A549 (cell line): ENCODE measurements around the gene PTPRN2. TPM values are rescaled to one million over a fixed set of nuclear protein-coding genes. Genes with fewer than 3 reads are reported as not detected.
"Not testable (repeated sequence)": the region's sequence is repeated elsewhere in the genome, so short reads cannot be mapped to it uniquely, and the experiment has no call there.

Experiments used
- ATAC-seq, 2 experiments: fragments of 200-7000 bp in 1 of 2; fragments of >200 bp in 1 of 2; cut with Nextera tagmentation in 1 of 2; cut with Tn5 transposase in 1 of 2; 3 replicates each; pipeline versions ENCODE4 v1.8.0 to v1.9.1; 2018 to 2020; ENCODE audit warnings: mild to moderate bottlenecking in 1 of 2, moderate library complexity in 1 of 2
- CTCF ChIA-PET: fragments of 300-600 bp; sonication (Branson Sonifier 250); formaldehyde crosslinking; extraction: SDS; loops from one replicate; lab custom pipeline; 2021; ENCODE audit warnings: antibody characterized with exemption, inconsistent platforms; lab: Yijun Ruan, JAX
- POLR2A ChIA-PET: fragments of 350-600 bp; formaldehyde crosslinking; extraction: SDS; loops from one replicate; lab custom pipeline; 2021; ENCODE audit warnings: antibody characterized with exemption, inconsistent platforms; lab: Yijun Ruan, JAX
- DNase-seq, 2 experiments: peaks; one replicate each; pipeline versions ENCODE4 v3.0.0 to v3.0.0-alpha.2; 2011 to 2016; ENCODE audit warnings: low read depth in 1 of 2, low spot score in 1 of 2
- FAIRE-seq: peaks from 2 replicates; lab custom pipeline; 2011; peaks lifted over from hg19 to GRCh38; lab: Jason Lieb, UNC
- H3K27ac ChIP-seq, 2 experiments: fragments of >200 bp; sonication (Bioruptor Twin); formaldehyde crosslinking; 3 replicates each; pipeline ENCODE4 v1.5.1; 2016 to 2017
- H3K4me1 ChIP-seq: fragments of >200 bp; sonication (Bioruptor Twin); formaldehyde crosslinking; 3 replicates; pipeline ENCODE4 v1.6.1; 2016
- H3K4me2 ChIP-seq: fragments of >200 bp; sonication (Bioruptor Twin); formaldehyde crosslinking; 3 replicates; pipeline ENCODE4 v1.6.1; 2016
- H3K4me3 ChIP-seq: fragments of >200 bp; sonication (Bioruptor Twin); formaldehyde crosslinking; 3 replicates; pipeline ENCODE4 v1.5.1; 2016
- H3K9me3 ChIP-seq: fragments of >200 bp; sonication (Bioruptor Twin); formaldehyde crosslinking; 3 replicates; pipeline ENCODE4 v1.6.1; 2016
- BCL3 ChIP-seq: fragments of >200 bp; sonication (Bioruptor Twin); formaldehyde crosslinking; IDR thresholded peaks from 3 replicates; pipeline ENCODE4 v1.6.1; 2016
- BHLHE40 ChIP-seq: IDR thresholded peaks from 2 replicates; pipeline ENCODE4 v1.6.1; 2012; ENCODE audit warnings: low read depth, low read length, inconsistent platforms
- CEBPB ChIP-seq, 2 experiments: fragments of >200 bp in 1 of 2; sonication (Bioruptor Twin) in 1 of 2; formaldehyde crosslinking in 1 of 2; IDR thresholded peaks; 2 replicates each; pipeline ENCODE4 v1.6.1; 2012 to 2016
- CHD2 ChIP-seq: fragments of 150-350 bp; IDR thresholded peaks from 2 replicates; pipeline ENCODE4 v1.6.1; 2014; ENCODE audit warnings: low read length; ENCODE audit not compliant: partially characterized antibody
- CTCF ChIP-seq: fragments of >200 bp; sonication (Bioruptor Twin); formaldehyde crosslinking; IDR thresholded peaks from 3 replicates; pipeline ENCODE4 v1.5.1; 2016
- ESRRA ChIP-seq: fragments of 150-350 bp; IDR thresholded peaks from 2 replicates; pipeline ENCODE4 v1.6.1; 2014; ENCODE audit warnings: mild to moderate bottlenecking, low read length, borderline replicate concordance
- FOSL2 ChIP-seq, 2 experiments: fragments of 450-650 bp in 1 of 2; fragments of >200 bp in 1 of 2; sonication (Bioruptor Twin) in 1 of 2; formaldehyde crosslinking; IDR thresholded peaks; 2 replicates each; pipeline versions ENCODE4 v1.5.0 to v1.6.1; 2016 to 2020; ENCODE audit warnings: mild to moderate bottlenecking in 1 of 2, moderate library complexity in 1 of 2
- FOXS1 ChIP-seq: fragments of 250-450 bp; sonication (Bioruptor Pico); IDR thresholded peaks from 2 replicates; pipeline ENCODE4 v1.5.0; 2020; ENCODE audit warnings: mild to moderate bottlenecking, moderate library complexity
- GATA3 ChIP-seq: IDR thresholded peaks from 2 replicates; pipeline ENCODE4 v1.6.1; 2012; ENCODE audit warnings: borderline replicate concordance
- HMGXB4 ChIP-seq: fragments of 250-450 bp; sonication (Bioruptor Pico); IDR thresholded peaks from 2 replicates; pipeline ENCODE4 v1.5.0; 2021; ENCODE audit warnings: mild to moderate bottlenecking, moderate library complexity, borderline replicate concordance
- HOXA7 ChIP-seq: fragments of 250-450 bp; sonication (Bioruptor Pico); IDR thresholded peaks from 2 replicates; pipeline ENCODE4 v1.5.0; 2020; ENCODE audit warnings: mild to moderate bottlenecking, moderate library complexity
- JUN ChIP-seq, 2 experiments: fragments of >200 bp; sonication (Bioruptor Twin); formaldehyde crosslinking; IDR thresholded peaks; 2 replicates in 1 of 2; 3 replicates in 1 of 2; pipeline ENCODE4 v1.6.1; 2016 to 2017
- JUNB ChIP-seq: fragments of >200 bp; sonication (Bioruptor Twin); formaldehyde crosslinking; IDR thresholded peaks from 2 replicates; pipeline ENCODE4 v1.6.1; 2016
- KDM5A ChIP-seq: fragments of 200-600 bp; sonication (generic); IDR thresholded peaks from 2 replicates; pipeline ENCODE4 v1.6.1; 2016; ENCODE audit warnings: antibody characterized with exemption, mild to moderate bottlenecking
- MAFK ChIP-seq: fragments of 450-650 bp; IDR thresholded peaks from 2 replicates; pipeline ENCODE4 v1.6.1; 2014; ENCODE audit not compliant: partially characterized antibody
- MYC ChIP-seq: IDR thresholded peaks from 2 replicates; pipeline ENCODE4 v1.6.1; 2012; ENCODE audit warnings: mild to moderate bottlenecking, inconsistent platforms, low read length, improper control_type of control experiment, borderline replicate concordance
- NR3C1 ChIP-seq: fragments of >200 bp; sonication (Bioruptor Twin); formaldehyde crosslinking; IDR thresholded peaks from 3 replicates; pipeline ENCODE4 v1.6.1; 2017
- POLR2A ChIP-seq: IDR thresholded peaks from 2 replicates; pipeline ENCODE4 v1.6.1; 2012; ENCODE audit warnings: mild to moderate bottlenecking, low read length
- SREBF2 ChIP-seq: fragments of 450-650 bp; IDR thresholded peaks from 2 replicates; pipeline ENCODE4 v1.6.1; 2014; ENCODE audit warnings: mild to moderate bottlenecking, moderate library complexity
- TP53 ChIP-seq: fragments of 250-450 bp; sonication (Bioruptor Pico); IDR thresholded peaks from 2 replicates; pipeline ENCODE4 v1.5.0; 2021; ENCODE audit warnings: mild to moderate bottlenecking, moderate library complexity
- USF2 ChIP-seq: fragments of 450-650 bp; IDR thresholded peaks from 2 replicates; pipeline ENCODE4 v1.6.1; 2014; ENCODE audit warnings: antibody characterized with exemption
- ZFP36 ChIP-seq: fragments of 450-650 bp; IDR thresholded peaks from 2 replicates; pipeline ENCODE4 v1.6.1; 2014; ENCODE audit warnings: borderline replicate concordance; ENCODE audit not compliant: partially characterized antibody
- WGBS: methylation state at CpG from one replicate; pipeline ENCODE4 v1.1.6; 2017; ENCODE audit errors: missing lambda C conversion rate; 5-methylcytosine and 5-hydroxymethylcytosine counted together
- polyA plus RNA-seq, 4 experiments: library from polyadenylated mRNA; depleted of rRNA in 3 of 4; stranded (reverse); fragments of >200 nt; fragmentation: RNase III in 1 of 4; extraction: RNeasy Plus Mini Kit Qiagen cat#74134 plus additional on column Dnase treatment in 1 of 4; gene quantifications; 2 replicates in 3 of 4; 3 replicates in 1 of 4; pipeline ENCODE4 v1.2.3, GENCODE V29; 2011 to 2017

Gene PTPRN2
- polyA plus RNA-seq, 2 of the 4 experiments (the other 2 are of a cell fraction), result 0.41 to 1.2 TPM

- peaks cover 12% of the 10 kb centered on the region for H3K9me3 ChIP-seq
- H3K4me3 ChIP-seq, CTCF ChIA-PET, H3K27ac ChIP-seq, ATAC-seq, POLR2A ChIA-PET, FAIRE-seq, DNase-seq, H3K4me2 ChIP-seq, H3K4me1 ChIP-seq: not testable (repeated sequence)
- 44% methylated on average over 9 of the region's 18 CpGs for WGBS
Observed at GRCh38 chr7:158521795-158522194, 65.8 kb downstream of the PTPRN2 start.

GRCh38 chr7:158520825-158521224 is 66.8 kb downstream of the PTPRN2 start:
- Histone ChIP-seq H3K4me3 (no peak overlapping the region), H3K4me2 (no peak overlapping the region), H3K27ac (no peak overlapping the region), H3K4me1 (no peaks in the 10 kb centered on the region), H3K9me3 (peaks cover 12% of the 10 kb centered on the region)
- TF ChIP-seq ESRRA (no peak), CEBPB (IDR thresholded peaks at IDR 0.05) (no peak), CHD2 (no peak), BCL3 (no peak), POLR2A (no peak), CTCF (no peak), MYC (no peak), BHLHE40 (no peak), FOXS1 (CRISPR knock-in tag) (no peak), JUNB (no peak), TP53 (no peak)
- no peak for ATAC-seq
- POLR2A ChIA-PET, result no interaction called here
- WGBS, result 38% methylated on average over 9 of the region's 9 CpGs
- FAIRE-seq, result no peak
- CTCF ChIA-PET, result no interaction called here
- no peak for DNase-seq

GRCh38 chr7:158519633-158520174 is 67.9 kb downstream of the PTPRN2 start:
- H3K9me3 ChIP-seq, result peaks cover 12% of the 10 kb centered on the region
- no peak overlapping the region for H3K4me3 ChIP-seq
- H3K27ac ChIP-seq, result no peak overlapping the region
- DNase-seq (no peak), FAIRE-seq (no peak), ATAC-seq (no peak)
- no peak overlapping the region for H3K4me2 ChIP-seq
- 24% methylated on average over 4 of the region's 4 CpGs for WGBS
- no peak for TF ChIP-seq CTCF
- ChIA-PET POLR2A (no interaction called here), CTCF (interaction anchor here (1.0 kb wide), 1 partner anchor 34 kb away, joined by 3 read pairs; no protein-coding TSS in a partner anchor)
- H3K4me1 ChIP-seq, result no peaks in the 10 kb centered on the region

- FAIRE-seq (no peak), DNase-seq (no peak), ATAC-seq (no peak)
- H3K27ac ChIP-seq, result no peak overlapping the region
- ChIA-PET CTCF (interaction anchor here (0.9 to 1.0 kb wide), 2 partner anchors 23 to 34 kb away, joined by 3 read pairs; no protein-coding TSS in a partner anchor), POLR2A (no interaction called here)
- peaks cover 12% of the 10 kb centered on the region for H3K9me3 ChIP-seq
- H3K4me1 ChIP-seq, result no peaks in the 10 kb centered on the region
- TF ChIP-seq FOSL2 (IDR thresholded peaks at IDR 0.05), result no peak
- TF ChIP-seq FOSL2 (CRISPR knock-in tag; IDR thresholded peaks at IDR 0.05), result no peak
- TF ChIP-seq SREBF2, result no peak
- no peak for TF ChIP-seq USF2
- TF ChIP-seq MAFK, result no peak
- TF ChIP-seq HMGXB4, result no peak
- TF ChIP-seq GATA3, result no peak
- TF ChIP-seq NR3C1, result no peak
- TF ChIP-seq ZFP36, result no peak
- TF ChIP-seq CEBPB (IDR thresholded peaks at IDR 0.05), result no peak
- no peak for TF ChIP-seq HOXA7 (CRISPR knock-in tag)
- no peak for TF ChIP-seq KDM5A
- TF ChIP-seq JUN (IDR thresholded peaks at IDR 0.05), result no peak
- H3K4me2 ChIP-seq, result no peak overlapping the region
- 34% methylated on average over 7 of the region's 7 CpGs for WGBS
- no peak overlapping the region for H3K4me3 ChIP-seq
Observed at GRCh38 chr7:158518980-158519632, 68.5 kb downstream of the PTPRN2 start.
